ENCODE measurements around the gene SMIM11.
"Not testable (repeated sequence)": the region's sequence is repeated elsewhere in the genome, so short reads cannot be mapped to it uniquely, and the experiment has no call there.

SMIM11 gene

GRCh38 chr21:34374940-34375618 lies at the start of gene SMIM11:
Gene SMIM11 (plus strand): TSS chr21:34375507. CDS start chr21:34379505, 3,998 bp downstream.
- H3K4me3 ChIP-seq; H3K9me3 ChIP-seq; H3K36me3 ChIP-seq (replicated peaks); DNase-seq (ENCODE audit: low spot score in 2 of 2); in situ Hi-C loops (cut with MboI; ENCODE audit: low sequenced_read_pairs); H3K27me3 ChIP-seq (ENCODE audit: low read depth): not testable (repeated sequence)
- H3K4me1 ChIP-seq, result peaks cover 12% of the 10 kb centered on the region

- in situ Hi-C loops (cut with MboI; ENCODE audit: low sequenced_read_pairs), result no loop called here
- Histone ChIP-seq H3K4me3 (no peak overlapping the region), H3K27me3 (ENCODE audit: low read depth) (no peaks in the 10 kb centered on the region), H3K9me3 (no peaks in the 10 kb centered on the region; the same call in 1 of the 2 replicates), H3K4me1 (no peaks in the 10 kb centered on the region), H3K36me3 (replicated peaks) (no peaks in the 10 kb centered on the region)
- no peak for DNase-seq (ENCODE audit: low spot score in 2 of 2)
Measured at GRCh38 chr21:34330055-34330454, 45.3 kb upstream of the SMIM11 start.

- Histone ChIP-seq H3K4me1 (no peaks in the 10 kb centered on the region), H3K4me3 (no peak overlapping the region), H3K9me3 (no peaks in the 10 kb centered on the region; the same call in 1 of the 2 replicates), H3K36me3 (replicated peaks) (no peaks in the 10 kb centered on the region), H3K27me3 (ENCODE audit: low read depth) (no peaks in the 10 kb centered on the region)
- in situ Hi-C loops (cut with MboI; ENCODE audit: low sequenced_read_pairs), result no loop called here
- DNase-seq (ENCODE audit: low spot score in 2 of 2), result no peak
Measured at GRCh38 chr21:34331726-34332125, 43.6 kb upstream of the SMIM11 start.

- in situ Hi-C loops (cut with MboI; ENCODE audit: low sequenced_read_pairs), result no loop called here
- Histone ChIP-seq H3K4me1 (no peaks in the 10 kb centered on the region), H3K9me3 (no peaks in the 10 kb centered on the region; the same call in 1 of the 2 replicates), H3K27me3 (ENCODE audit: low read depth) (no peaks in the 10 kb centered on the region), H3K4me3 (no peak overlapping the region), H3K36me3 (replicated peaks) (no peaks in the 10 kb centered on the region)
- DNase-seq (ENCODE audit: low spot score in 2 of 2), result no peak
Measured at GRCh38 chr21:34332347-34332746, 43.0 kb upstream of the SMIM11 start.

- Histone ChIP-seq H3K4me3 (no peak overlapping the region), H3K4me1 (no peaks in the 10 kb centered on the region), H3K36me3 (replicated peaks) (no peaks in the 10 kb centered on the region), H3K9me3 (no peaks in the 10 kb centered on the region; the same call in 1 of the 2 replicates), H3K27me3 (ENCODE audit: low read depth) (no peaks in the 10 kb centered on the region)
- DNase-seq (ENCODE audit: low spot score in 2 of 2), result no peak
- in situ Hi-C loops (cut with MboI; ENCODE audit: low sequenced_read_pairs), result no loop called here
Measured at GRCh38 chr21:34333121-34333739, 42.1 kb upstream of the SMIM11 start.

- H3K4me3 ChIP-seq, result no peak overlapping the region
- no peaks in the 10 kb centered on the region for H3K27me3 ChIP-seq (ENCODE audit: low read depth)
- H3K4me1 ChIP-seq, result no peaks in the 10 kb centered on the region
- H3K9me3 ChIP-seq, result no peaks in the 10 kb centered on the region
- in situ Hi-C loops (cut with MboI; ENCODE audit: low sequenced_read_pairs), result no loop called here
- no peaks in the 10 kb centered on the region for H3K36me3 ChIP-seq (replicated peaks)
- DNase-seq (ENCODE audit: low spot score in 2 of 2), result no peak
Measured at GRCh38 chr21:34335316-34335715, 40.0 kb upstream of the SMIM11 start.

GRCh38 chr21:34336245-34336644 lies 39.1 kb upstream of the SMIM11 start:
- Histone ChIP-seq H3K36me3 (replicated peaks) (no peaks in the 10 kb centered on the region), H3K4me3 (no peak overlapping the region), H3K27me3 (ENCODE audit: low read depth) (no peaks in the 10 kb centered on the region), H3K9me3 (no peaks in the 10 kb centered on the region), H3K4me1 (no peaks in the 10 kb centered on the region)
- no peak for DNase-seq (ENCODE audit: low spot score in 2 of 2)
- in situ Hi-C loops (cut with MboI; ENCODE audit: low sequenced_read_pairs), result no loop called here

GRCh38 chr21:34336756-34337391 lies 38.4 kb upstream of the SMIM11 start:
- H3K9me3 ChIP-seq, result no peaks in the 10 kb centered on the region
- in situ Hi-C loops (cut with MboI; ENCODE audit: low sequenced_read_pairs), result no loop called here
- no peaks in the 10 kb centered on the region for H3K4me1 ChIP-seq
- H3K4me3 ChIP-seq, result no peak overlapping the region
- no peak for DNase-seq (ENCODE audit: low spot score in 2 of 2)
- H3K27me3 ChIP-seq (ENCODE audit: low read depth), result no peaks in the 10 kb centered on the region
- H3K36me3 ChIP-seq (replicated peaks), result no peaks in the 10 kb centered on the region

GRCh38 chr21:34337741-34338140 lies 37.6 kb upstream of the SMIM11 start:
- H3K4me3 ChIP-seq, result no peak overlapping the region
- DNase-seq (ENCODE audit: low spot score in 2 of 2), result no peak
- no peaks in the 10 kb centered on the region for H3K9me3 ChIP-seq
- no peaks in the 10 kb centered on the region for H3K4me1 ChIP-seq
- H3K36me3 ChIP-seq (replicated peaks), result no peaks in the 10 kb centered on the region
- in situ Hi-C loops (cut with MboI; ENCODE audit: low sequenced_read_pairs), result no loop called here
- H3K27me3 ChIP-seq (ENCODE audit: low read depth), result no peaks in the 10 kb centered on the region

- no peaks in the 10 kb centered on the region for H3K9me3 ChIP-seq
- H3K4me3 ChIP-seq, result no peak overlapping the region
- H3K4me1 ChIP-seq, result no peaks in the 10 kb centered on the region
- H3K36me3 ChIP-seq (replicated peaks), result no peaks in the 10 kb centered on the region
- no peak for DNase-seq (ENCODE audit: low spot score in 2 of 2)
- in situ Hi-C loops (cut with MboI; ENCODE audit: low sequenced_read_pairs), result no loop called here
- H3K27me3 ChIP-seq (ENCODE audit: low read depth), result no peaks in the 10 kb centered on the region
Measured at GRCh38 chr21:34338226-34338625, 37.1 kb upstream of the SMIM11 start.

GRCh38 chr21:34340061-34340460 lies 35.2 kb upstream of the SMIM11 start:
- in situ Hi-C loops (cut with MboI; ENCODE audit: low sequenced_read_pairs), result no loop called here
- H3K9me3 ChIP-seq, result no peaks in the 10 kb centered on the region
- no peak overlapping the region for H3K4me3 ChIP-seq
- no peaks in the 10 kb centered on the region for H3K4me1 ChIP-seq
- no peaks in the 10 kb centered on the region for H3K36me3 ChIP-seq (replicated peaks)
- DNase-seq (ENCODE audit: low spot score in 2 of 2), result no peak
- no peaks in the 10 kb centered on the region for H3K27me3 ChIP-seq (ENCODE audit: low read depth)

GRCh38 chr21:34342476-34342875 lies 32.8 kb upstream of the SMIM11 start:
- H3K36me3 ChIP-seq (replicated peaks), result no peaks in the 10 kb centered on the region
- H3K4me1 ChIP-seq, result peaks cover under 1% of the 10 kb centered on the region
- no peaks in the 10 kb centered on the region for H3K9me3 ChIP-seq
- H3K4me3 ChIP-seq, result no peak overlapping the region
- no peaks in the 10 kb centered on the region for H3K27me3 ChIP-seq (ENCODE audit: low read depth)
- in situ Hi-C loops (cut with MboI; ENCODE audit: low sequenced_read_pairs), result no loop called here
- no peak for DNase-seq (ENCODE audit: low spot score in 2 of 2)

GRCh38 chr21:34343347-34343746 lies 32.0 kb upstream of the SMIM11 start:
- no peak overlapping the region for H3K4me3 ChIP-seq

GRCh38 chr21:34343838-34344381 lies 31.4 kb upstream of the SMIM11 start:
- H3K4me1 ChIP-seq, result peaks cover 4% of the 10 kb centered on the region
- no peaks in the 10 kb centered on the region for H3K36me3 ChIP-seq (replicated peaks)
- no peak for DNase-seq (ENCODE audit: low spot score in 2 of 2)
- H3K9me3 ChIP-seq, result no peaks in the 10 kb centered on the region
- no peaks in the 10 kb centered on the region for H3K27me3 ChIP-seq (ENCODE audit: low read depth)
- no peak overlapping the region for H3K4me3 ChIP-seq
- in situ Hi-C loops (cut with MboI; ENCODE audit: low sequenced_read_pairs), result no loop called here

More at GRCh38 chr21:34343347-34343746, 32.0 kb upstream of the SMIM11 start:
- H3K9me3 ChIP-seq, result no peaks in the 10 kb centered on the region
- H3K4me1 ChIP-seq, result peaks cover 4% of the 10 kb centered on the region
- no peaks in the 10 kb centered on the region for H3K27me3 ChIP-seq (ENCODE audit: low read depth)
- no peak for DNase-seq (ENCODE audit: low spot score in 2 of 2)
- no peaks in the 10 kb centered on the region for H3K36me3 ChIP-seq (replicated peaks)
- in situ Hi-C loops (cut with MboI; ENCODE audit: low sequenced_read_pairs), result no loop called here
